Effector CD8-positive, alpha-beta T cell (primary cell): Measurements from ENCODE around the gene TMC6.

ENCODE experiments used
- DNase-seq: peaks from one replicate; lab custom pipeline; 2025; lab: John Stamatoyannopoulos, UW

TMC6 gene

GRCh38 chr17:78135858-78136500 lies 7.4 kb upstream of the TMC6 start:
- no peak for DNase-seq

- DNase-seq = no peak
These were observed 6.4 kb upstream of the TMC6 start for GRCh38 chr17:78134899-78135385.

GRCh38 chr17:78133971-78134898 lies 5.7 kb upstream of the TMC6 start:
- peak; percentile 62 for DNase-seq

- DNase-seq = no peak
These were observed 4.8 kb upstream of the TMC6 start for GRCh38 chr17:78133179-78133951.

- DNase-seq = no peak
These were observed 4.2 kb upstream of the TMC6 start for GRCh38 chr17:78132767-78133178.

GRCh38 chr17:78132084-78132676 lies 3.6 kb upstream of the TMC6 start:
- peak; percentile 61 for DNase-seq

- DNase-seq = peak; percentile 33
These were observed 2.9 kb upstream of the TMC6 start for GRCh38 chr17:78131172-78132083.

- DNase-seq = peak; percentile 58
These were observed 2.0 kb upstream of the TMC6 start, which contains the start of gene TMC8 for GRCh38 chr17:78130437-78131101. TMC8 (plus strand) TSS chr17:78130771; CDS start chr17:78131589, 818 bp downstream.

- no peak for DNase-seq
These were observed 1.5 kb upstream of the TMC6 start for GRCh38 chr17:78130090-78130436.

GRCh38 chr17:78129351-78130089 lies 965 bp upstream of the TMC6 start:
- DNase-seq = no peak

- no peak for DNase-seq
These were observed 536 bp downstream of the TMC6 start for GRCh38 chr17:78127888-78128550.

GRCh38 chr17:78127239-78127887 lies 1.2 kb downstream of the TMC6 start:
- DNase-seq = peak; percentile 32

GRCh38 chr17:78126895-78127238 lies 1.7 kb downstream of the TMC6 start:
- no peak for DNase-seq

- no peak for DNase-seq
These were observed 2.3 kb downstream of the TMC6 start for GRCh38 chr17:78125976-78126894.

- no peak for DNase-seq
These were observed 3.2 kb downstream of the TMC6 start for GRCh38 chr17:78125138-78125913.

- no peak for DNase-seq
These were observed 3.8 kb downstream of the TMC6 start for GRCh38 chr17:78124836-78125137.
